Nephron (organoid): Measurements from ENCODE around the gene NPTX1.

Experiments used
- H3K27ac Mint-ChIP-seq, 3 experiments: 2 replicates each; pipeline ENCODE4 v1.8.0; 2020; ENCODE audit warnings: mixed read lengths in 3 of 3, mild to moderate bottlenecking in 2 of 3, moderate library complexity in 1 of 3
- H3K27me3 Mint-ChIP-seq: 2 replicates; pipeline ENCODE4 v1.8.0; 2021; ENCODE audit warnings: low read depth, mild to moderate bottlenecking, moderate library complexity, mixed read lengths
- H3K36me3 Mint-ChIP-seq: 2 replicates; pipeline ENCODE4 v1.8.0; 2020; ENCODE audit warnings: low read depth, mixed read lengths
- H3K4me1 Mint-ChIP-seq: 2 replicates; pipeline ENCODE4 v1.8.0; 2020; ENCODE audit warnings: mixed read lengths
- H3K4me3 Mint-ChIP-seq, 3 experiments: 2 replicates each; pipeline ENCODE4 v1.8.0; 2020; ENCODE audit warnings: mild to moderate bottlenecking in 3 of 3, mixed read lengths in 3 of 3, moderate library complexity in 2 of 3
- H3K9me3 Mint-ChIP-seq: 2 replicates; pipeline ENCODE4 v1.8.0; 2020; ENCODE audit warnings: mixed read lengths
- TF ChIP-seq, protein P1 (sequence below), 3 experiments: fragments of 200-600 bp; sonication (generic); IDR thresholded peaks; one replicate each; pipeline ENCODE4 v1.5.0; 2021; ENCODE audit warnings: antibody characterized with exemption in 3 of 3; ENCODE audit not compliant: unreplicated experiment in 3 of 3

The NPTX1 gene

DNA sequence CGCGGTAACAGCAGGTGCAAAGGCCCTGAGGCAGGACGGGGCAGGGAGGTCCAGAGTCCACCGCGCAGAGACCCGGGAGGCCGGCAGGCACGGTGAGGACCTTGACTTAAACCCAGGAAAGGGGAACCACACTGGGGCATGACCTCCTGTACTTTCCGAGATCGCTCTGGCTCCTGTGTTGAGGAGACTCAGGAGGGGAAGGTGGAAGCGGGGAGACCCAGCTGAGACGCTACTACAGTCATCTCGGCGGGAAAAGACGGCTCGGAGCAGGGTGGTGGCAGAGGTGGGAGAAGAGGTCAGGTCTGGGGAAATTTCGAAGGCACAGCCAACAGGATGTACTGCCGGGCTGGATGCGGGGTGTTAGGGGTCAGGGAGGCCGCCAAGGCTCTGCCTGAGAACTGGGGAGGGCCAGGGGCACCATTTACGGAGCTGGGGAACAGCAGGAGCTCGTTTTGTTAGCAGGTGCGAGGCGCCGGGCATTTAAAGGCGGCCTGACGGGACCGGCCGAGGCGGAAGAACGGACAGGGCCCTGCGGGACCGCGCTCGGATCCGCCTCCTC lies 22.3 kb downstream of the NPTX1 start:
- Mint-ChIP-seq H3K9me3 (no peaks in the 10 kb centered on the region), H3K4me3 (peak overlapping the region; percentile 94 to 95 (median 95)), H3K4me1 (peaks cover 46% of the 10 kb centered on the region), H3K36me3 (no peaks in the 10 kb centered on the region), H3K27ac (peak overlapping the region; percentile 82 to 96 (median 95)), H3K27me3 (peaks cover 14% of the 10 kb centered on the region)
- TF ChIP-seq, protein P1, sequence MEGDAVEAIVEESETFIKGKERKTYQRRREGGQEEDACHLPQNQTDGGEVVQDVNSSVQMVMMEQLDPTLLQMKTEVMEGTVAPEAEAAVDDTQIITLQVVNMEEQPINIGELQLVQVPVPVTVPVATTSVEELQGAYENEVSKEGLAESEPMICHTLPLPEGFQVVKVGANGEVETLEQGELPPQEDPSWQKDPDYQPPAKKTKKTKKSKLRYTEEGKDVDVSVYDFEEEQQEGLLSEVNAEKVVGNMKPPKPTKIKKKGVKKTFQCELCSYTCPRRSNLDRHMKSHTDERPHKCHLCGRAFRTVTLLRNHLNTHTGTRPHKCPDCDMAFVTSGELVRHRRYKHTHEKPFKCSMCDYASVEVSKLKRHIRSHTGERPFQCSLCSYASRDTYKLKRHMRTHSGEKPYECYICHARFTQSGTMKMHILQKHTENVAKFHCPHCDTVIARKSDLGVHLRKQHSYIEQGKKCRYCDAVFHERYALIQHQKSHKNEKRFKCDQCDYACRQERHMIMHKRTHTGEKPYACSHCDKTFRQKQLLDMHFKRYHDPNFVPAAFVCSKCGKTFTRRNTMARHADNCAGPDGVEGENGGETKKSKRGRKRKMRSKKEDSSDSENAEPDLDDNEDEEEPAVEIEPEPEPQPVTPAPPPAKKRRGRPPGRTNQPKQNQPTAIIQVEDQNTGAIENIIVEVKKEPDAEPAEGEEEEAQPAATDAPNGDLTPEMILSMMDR (IDR thresholded peaks at IDR 0.05; ENCODE audit: unreplicated experiment in 3 of 3): no peak

DNA sequence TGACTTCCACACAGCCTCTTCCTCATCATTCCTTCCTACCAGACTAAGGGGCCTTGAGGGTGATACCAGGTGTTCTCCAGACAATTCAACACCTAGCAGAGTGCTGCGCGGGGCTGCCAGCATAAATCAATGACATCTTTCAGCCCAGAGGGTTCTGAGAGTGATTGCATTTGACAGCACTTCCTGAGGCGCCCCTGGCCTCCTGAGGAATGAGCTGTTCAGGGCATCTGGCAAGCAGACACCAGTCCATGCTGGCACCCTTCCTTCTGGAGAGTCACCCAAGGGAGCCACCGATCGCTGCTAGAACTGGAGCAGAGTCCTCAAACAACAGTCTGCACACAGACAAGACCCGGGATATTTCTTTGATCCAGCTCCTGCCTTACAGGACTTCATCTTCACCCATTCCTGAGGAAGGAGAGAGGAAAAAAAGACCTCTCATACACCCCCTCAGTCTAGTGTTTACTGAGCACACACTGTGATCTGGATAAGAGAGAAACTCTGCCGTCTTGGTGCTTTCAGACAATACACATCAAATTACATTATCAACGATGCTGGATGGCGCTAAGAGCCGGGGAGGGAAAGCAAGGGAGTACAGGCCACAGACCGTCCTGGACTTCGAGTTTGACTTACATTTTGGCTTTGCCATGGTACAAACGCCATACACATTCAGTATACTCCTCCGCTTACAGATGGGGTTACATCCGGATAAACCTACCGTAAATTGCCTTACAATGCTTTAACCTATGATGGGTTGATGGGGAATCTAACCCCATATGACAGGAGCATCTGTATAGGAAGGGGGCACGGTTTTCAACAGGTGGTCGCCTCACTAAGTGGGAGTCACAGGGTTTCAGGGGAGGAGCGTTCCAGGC lies 23.0 kb downstream of the NPTX1 start:
- peak overlapping the region; percentile 82 to 96 (median 95) for H3K27ac Mint-ChIP-seq
- TF ChIP-seq, protein P1 (IDR thresholded peaks at IDR 0.05; ENCODE audit: unreplicated experiment in 3 of 3): no peak
- H3K27me3 Mint-ChIP-seq: peaks cover 12% of the 10 kb centered on the region
- H3K9me3 Mint-ChIP-seq: no peaks in the 10 kb centered on the region
- H3K4me1 Mint-ChIP-seq: peaks cover 39% of the 10 kb centered on the region
- no peaks in the 10 kb centered on the region for H3K36me3 Mint-ChIP-seq
- peak overlapping the region; percentile 94 to 95 (median 95) for H3K4me3 Mint-ChIP-seq

DNA sequence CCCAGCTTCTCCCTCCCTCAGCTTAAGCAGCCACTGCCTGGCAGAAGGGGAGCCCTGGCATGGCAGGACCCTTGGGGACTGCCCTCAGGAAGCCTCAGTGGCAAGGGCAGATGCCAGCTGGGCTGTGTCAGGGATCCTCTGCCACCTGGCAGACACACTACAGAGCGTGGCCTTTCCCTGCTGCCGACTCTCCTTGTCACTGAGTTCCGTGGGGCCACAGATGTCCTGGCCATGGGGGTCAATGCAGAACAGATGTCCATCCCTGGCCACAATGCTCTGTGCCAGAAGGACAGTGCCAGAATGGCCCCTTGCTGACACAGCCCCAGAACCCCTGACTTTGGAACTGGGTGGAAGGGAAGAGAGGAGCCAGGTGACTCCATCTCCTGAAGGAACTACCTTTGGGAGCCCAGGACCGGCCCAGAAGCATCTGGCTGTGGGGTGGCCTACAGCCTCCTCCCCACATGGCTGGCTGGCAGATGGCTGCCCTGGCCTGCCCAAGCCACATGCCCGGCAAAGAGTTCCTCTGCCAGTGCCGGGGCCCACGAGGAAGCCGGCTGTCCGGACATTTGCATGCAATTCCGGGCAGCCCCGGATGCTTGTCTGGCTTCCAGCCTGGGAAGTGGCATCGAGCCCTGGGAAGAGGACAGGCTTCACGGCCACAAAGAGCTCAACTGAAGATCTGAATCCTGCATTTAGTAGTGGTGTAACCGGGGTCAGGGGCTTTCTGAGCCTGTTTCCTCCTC lies 24.1 kb downstream of the NPTX1 start:
- peaks cover 9% of the 10 kb centered on the region for H3K27me3 Mint-ChIP-seq
- H3K9me3 Mint-ChIP-seq: no peaks in the 10 kb centered on the region
- no peaks in the 10 kb centered on the region for H3K36me3 Mint-ChIP-seq
- TF ChIP-seq, protein P1 (IDR thresholded peaks at IDR 0.05; ENCODE audit: unreplicated experiment in 3 of 3): no peak
- H3K27ac Mint-ChIP-seq: peak overlapping the region; percentile 19 to 96 (median 82)
- peak overlapping the region; percentile 94 to 95 (median 95) for H3K4me3 Mint-ChIP-seq
- peaks cover 33% of the 10 kb centered on the region for H3K4me1 Mint-ChIP-seq

DNA sequence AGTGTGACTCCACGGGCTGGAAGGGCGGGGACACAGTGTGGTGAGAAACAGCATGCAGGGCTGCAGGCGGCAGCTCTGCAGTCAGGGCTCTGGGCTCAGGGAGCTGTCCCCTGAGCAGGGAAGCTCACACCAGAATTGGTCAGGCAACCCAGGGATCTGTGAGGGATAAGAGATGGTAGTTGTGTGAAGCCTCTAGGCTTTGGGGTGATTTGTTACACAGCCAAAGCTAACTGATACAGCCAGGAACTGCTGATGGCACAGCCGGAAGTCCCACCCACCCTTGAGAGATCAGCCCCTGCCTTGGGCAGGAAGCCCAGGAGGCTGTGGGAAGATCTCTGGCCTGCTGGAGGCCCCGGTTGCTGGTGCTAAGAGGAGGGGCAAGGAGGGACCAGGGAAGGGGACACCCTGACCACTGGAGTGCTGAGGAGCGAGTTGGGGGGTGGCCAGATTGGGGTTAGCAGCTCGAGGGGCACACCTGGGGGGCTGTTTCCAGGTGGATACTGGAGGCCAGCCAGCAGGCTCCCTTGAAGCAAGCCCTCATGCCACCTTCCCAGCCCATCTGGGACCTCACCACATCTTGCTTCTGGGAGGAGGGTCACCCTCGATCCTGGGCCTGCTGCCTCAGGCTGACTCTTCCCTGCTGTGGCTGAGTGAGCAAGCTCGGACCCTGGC lies 25.2 kb downstream of the NPTX1 start:
- no peak overlapping the region for H3K27ac Mint-ChIP-seq
- H3K36me3 Mint-ChIP-seq: no peaks in the 10 kb centered on the region
- H3K27me3 Mint-ChIP-seq: peaks cover 4% of the 10 kb centered on the region
- H3K9me3 Mint-ChIP-seq: no peaks in the 10 kb centered on the region
- H3K4me3 Mint-ChIP-seq: peak overlapping the region; percentile 31 to 70 (median 60)
- TF ChIP-seq, protein P1 (IDR thresholded peaks at IDR 0.05; ENCODE audit: unreplicated experiment in 3 of 3): no peak
- peaks cover 22% of the 10 kb centered on the region for H3K4me1 Mint-ChIP-seq

DNA sequence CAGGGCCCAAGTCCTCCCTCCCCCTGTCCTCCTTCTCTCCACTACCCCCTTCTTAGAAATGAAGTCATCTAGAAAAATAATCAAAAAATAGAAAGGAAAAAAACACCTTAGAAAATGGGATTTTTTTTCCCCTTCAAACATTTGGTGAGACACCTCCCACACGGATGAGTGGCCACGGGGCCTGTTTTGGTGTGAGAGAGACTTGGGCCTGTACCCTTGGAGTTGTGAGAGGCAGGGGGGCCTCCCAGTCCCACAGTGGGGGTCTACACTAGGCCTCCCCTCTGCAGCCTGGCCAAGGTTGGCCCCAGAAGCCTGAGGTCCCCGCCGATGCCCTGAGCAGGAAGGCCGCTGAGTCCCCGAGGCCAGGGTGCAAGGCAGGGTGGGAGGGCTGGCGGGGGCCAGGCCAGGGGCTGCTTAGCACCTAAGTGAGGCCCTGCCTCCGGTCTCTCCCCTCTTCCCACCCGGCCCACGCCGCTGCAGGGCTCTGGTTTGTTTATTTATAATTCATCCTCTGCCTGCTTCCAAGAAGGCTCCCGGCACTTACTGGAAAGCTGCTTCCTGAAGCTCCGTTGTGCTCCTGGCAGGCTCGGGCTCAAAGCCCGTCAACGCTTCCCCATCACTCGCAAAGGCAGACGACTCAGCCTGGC lies 26.4 kb downstream of the NPTX1 start:
- TF ChIP-seq, protein P1 (IDR thresholded peaks at IDR 0.05; ENCODE audit: unreplicated experiment in 3 of 3): no peak
- H3K9me3 Mint-ChIP-seq: no peaks in the 10 kb centered on the region
- H3K4me1 Mint-ChIP-seq: peaks cover 13% of the 10 kb centered on the region

More for the DNA sequence above, 26.4 kb downstream of the NPTX1 start:
- Mint-ChIP-seq H3K27me3 (peaks cover 4% of the 10 kb centered on the region), H3K27ac (peak overlapping the region in 2 of 3 experiments; percentile 68 to 69), H3K36me3 (no peaks in the 10 kb centered on the region), H3K4me3 (peak overlapping the region; percentile 37 to 70 (median 64))
